Transverse colon (tissue), 4 donors: Measurements from ENCODE around the gene OTULIN. TPM values are rescaled to one million over a fixed set of nuclear protein-coding genes. Genes with fewer than 3 reads are reported as not detected.

Source experiments
- DNase-seq: peaks from one replicate; pipeline ENCODE4 v3.0.0-alpha.2; 2019
- H3K27ac ChIP-seq, 4 donors: fragments of 200-600 bp; sonication (generic); 2 replicates each; pipeline ENCODE4 v1.5.1; 2016 to 2018; ENCODE audit warnings: inconsistent platforms in 4 of 4
- H3K27me3 ChIP-seq: fragments of 200-600 bp; sonication (generic); 2 replicates; pipeline ENCODE4 v1.5.1; 2017; ENCODE audit warnings: inconsistent platforms
- H3K36me3 ChIP-seq, 4 donors: fragments of 200-600 bp; sonication (generic); 2 replicates each; pipeline ENCODE4 v1.5.1; 2017 to 2019; ENCODE audit warnings: inconsistent platforms in 4 of 4
- H3K4me1 ChIP-seq, 4 donors: fragments of 200-600 bp; sonication (generic); 2 replicates each; pipeline ENCODE4 v1.5.1; 2017 to 2020; ENCODE audit warnings: inconsistent platforms in 4 of 4
- H3K4me3 ChIP-seq, 4 donors: fragments of 200-600 bp; sonication (generic); 1 replicate in 1 of 4; 2 replicates in 3 of 4; pipeline versions ENCODE4 v1.5.1 to v1.6.1; 2017 to 2019; ENCODE audit warnings: inconsistent platforms in 4 of 4
- H3K9me3 ChIP-seq, 2 donors: fragments of 200-600 bp; sonication (generic); 2 replicates each; pipeline ENCODE4 v1.5.1; 2017 to 2019; ENCODE audit warnings: inconsistent platforms in 2 of 2
- CTCF ChIP-seq, 5 experiments: fragments of 200-600 bp in 3 of 5; fragments of 450-650 bp in 2 of 5; sonication (generic) in 3 of 5; IDR thresholded peaks; 1 replicate in 2 of 5; 2 replicates in 3 of 5; pipeline ENCODE4 v1.5.1; 2016 to 2017; ENCODE audit warnings: antibody characterized with exemption in 5 of 5, inconsistent platforms in 3 of 5, mild to moderate bottlenecking in 2 of 5, moderate library complexity in 1 of 5
- EP300 ChIP-seq: sonication (generic); formaldehyde crosslinking; IDR thresholded peaks from one replicate; pipeline ENCODE4 v1.6.1; 2017; ENCODE audit warnings: antibody characterized with exemption, low read depth
- POLR2A ChIP-seq: fragments of 450-650 bp; IDR thresholded peaks from one replicate; pipeline ENCODE4 v1.6.1; 2016; ENCODE audit warnings: antibody characterized with exemption, mild to moderate bottlenecking, moderate library complexity
- POLR2AphosphoS5 ChIP-seq, 3 donors: sonication (generic); formaldehyde crosslinking; IDR thresholded peaks; one replicate each; pipeline ENCODE4 v1.6.1; 2016; ENCODE audit warnings: antibody characterized with exemption in 3 of 3
- WGBS, 2 donors: methylation state at CpG; one replicate each; pipeline ENCODE4 v1.1.5; 2018; ENCODE audit warnings: low coverage in 1 of 2; 5-methylcytosine and 5-hydroxymethylcytosine counted together
- in situ Hi-C, 4 donors: fragments of 200-750 bp; cut with MboI; loops; one replicate each; pipeline versions ENCODE4 v1.15.0 to v1.15.1; 2017; ENCODE audit warnings: low sequenced_read_pairs in 3 of 4, low pct_ligation_motif_present in 1 of 4, low pct_unique_long_range_greater_than_20kb in 1 of 4
- intact Hi-C: fragments of 100-400 bp; cut with DNase I; formaldehyde crosslinking; loops from one replicate; pipeline ENCODE4 v1.15.1; 2023; ENCODE audit warnings: low total_unique reads
- total RNA-seq, 4 donors: library from RNA; depleted of rRNA; stranded (reverse); fragments of >200 nt; gene quantifications; one replicate each; pipeline ENCODE4 v1.1.0, GENCODE V29; 2016

Gene OTULIN
- total RNA-seq, 4 donors from 2014 or later: 34.8 to 52.4 (median 40.4) TPM

DNA sequence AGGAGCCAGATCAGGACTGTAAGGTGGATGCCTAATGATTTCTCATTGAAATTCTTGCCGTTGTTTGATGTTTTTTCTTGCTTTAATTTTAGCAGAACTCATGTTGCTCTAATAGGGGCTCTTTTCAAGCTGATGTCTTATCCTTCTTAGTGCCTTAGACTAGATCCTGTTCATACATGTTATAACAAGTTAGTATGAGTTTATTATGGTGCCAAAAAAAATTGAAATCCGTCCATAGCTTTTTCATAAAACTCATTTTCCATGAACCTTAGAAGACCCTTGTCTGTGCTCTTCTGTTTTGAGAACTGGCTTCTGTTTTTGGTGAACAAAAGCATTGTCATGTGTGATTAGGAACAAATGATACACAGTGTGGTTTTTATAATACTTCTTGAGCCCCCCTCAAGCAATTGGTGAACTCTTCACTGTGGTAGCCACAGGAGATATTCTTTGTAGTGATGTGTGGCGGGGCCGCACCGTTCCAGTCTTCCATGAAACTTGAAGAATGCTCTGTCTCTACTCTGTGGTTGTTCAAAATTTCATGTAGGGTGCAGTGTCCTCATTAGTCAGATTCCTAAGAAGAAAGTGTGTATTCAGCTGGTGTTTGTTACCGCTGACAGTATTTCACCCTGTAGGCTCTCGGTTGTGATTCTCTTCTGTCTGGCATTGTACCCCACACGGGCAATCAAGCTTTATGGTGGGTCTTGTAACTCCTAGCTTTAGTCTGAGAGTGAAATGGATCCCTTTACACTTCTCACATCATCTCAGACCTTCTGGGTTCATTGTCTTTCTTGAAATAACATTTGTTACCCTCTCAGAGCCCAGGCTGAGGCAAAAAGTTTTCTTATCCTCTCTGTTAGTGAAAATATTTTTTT is 10.7 kb downstream of the OTULIN start:
- Histone ChIP-seq H3K4me3 (no peak overlapping the region), H3K4me1 (peaks cover 11 to 50% (median 20%) of the 10 kb centered on the region in 4 donors), H3K27me3 (no peaks in the 10 kb centered on the region), H3K36me3 (peaks cover 0 to 3% (median under 1%) of the 10 kb centered on the region in 4 donors), H3K9me3 (no peaks in the 10 kb centered on the region), H3K27ac (peak overlapping the region in 3 of 4 donors; percentile 6 to 40 (median 18))
- in situ Hi-C loops (no loop called here), intact Hi-C loops (no loop called here)
- DNase-seq: no peak
- WGBS, 2 donors: 85 to 92% methylated on average over 5 to 8 of the region's 8 CpGs
- no peak for TF ChIP-seq POLR2AphosphoS5 (IDR thresholded peaks at IDR 0.05)
- TF ChIP-seq CTCF (IDR thresholded peaks at IDR 0.05): no peak
- TF ChIP-seq EP300: no peak
- TF ChIP-seq POLR2A: no peak

GRCh38 chr5:14675865-14676300 is 11.4 kb downstream of the OTULIN start:
- peaks cover 9 to 43% (median 16%) of the 10 kb centered on the region in 4 donors for H3K4me1 ChIP-seq
- peaks cover 0 to 7% (median 2%) of the 10 kb centered on the region in 4 donors for H3K36me3 ChIP-seq
- no peak for DNase-seq
- WGBS, 2 donors: 69 to 80% methylated on average over 1 to 6 of the region's 6 CpGs
- intact Hi-C loops (no loop called here), in situ Hi-C loops (no loop called here)
- H3K27ac ChIP-seq: peak overlapping the region in 3 of 4 donors; percentile 6 to 40 (median 18)
- no peak overlapping the region for H3K4me3 ChIP-seq
- H3K27me3 ChIP-seq: no peaks in the 10 kb centered on the region
- TF ChIP-seq POLR2A (no peak), CTCF (IDR thresholded peaks at IDR 0.05) (no peak), POLR2AphosphoS5 (IDR thresholded peaks at IDR 0.05) (no peak), EP300 (no peak)
- no peaks in the 10 kb centered on the region for H3K9me3 ChIP-seq

DNA sequence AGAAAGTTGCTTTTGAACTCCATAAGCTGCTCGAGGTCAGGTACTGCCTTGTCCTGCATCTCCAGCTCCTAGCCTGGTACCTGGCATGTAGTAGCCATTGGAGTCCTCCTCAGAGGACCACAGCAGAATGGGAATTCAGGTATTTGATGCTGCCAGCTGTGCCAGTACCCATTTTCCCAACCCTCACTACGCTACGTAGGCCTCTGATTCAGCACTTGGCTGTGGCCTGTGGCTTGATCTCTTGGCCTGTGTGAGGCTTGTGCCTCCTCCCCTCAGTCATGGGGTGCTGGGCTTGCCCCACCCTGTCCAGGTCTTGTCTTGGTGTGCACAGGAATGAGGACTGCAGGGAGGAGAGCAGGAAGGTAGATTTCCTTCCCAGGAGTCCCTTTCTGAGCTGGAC is 11.8 kb downstream of the OTULIN start:
- WGBS, 2 donors: 69 to 77% methylated on average over 2 to 3 of the region's 3 CpGs
- Histone ChIP-seq H3K27ac (peak overlapping the region in 3 of 4 donors; percentile 6 to 40 (median 38)), H3K9me3 (no peaks in the 10 kb centered on the region), H3K36me3 (peaks cover 0 to 12% (median 3%) of the 10 kb centered on the region in 4 donors), H3K27me3 (no peaks in the 10 kb centered on the region), H3K4me1 (peaks cover 5 to 39% (median 13%) of the 10 kb centered on the region in 4 donors), H3K4me3 (no peak overlapping the region)
- in situ Hi-C loops: no loop called here
- DNase-seq: no peak
- TF ChIP-seq CTCF (IDR thresholded peaks at IDR 0.05) (no peak), POLR2AphosphoS5 (IDR thresholded peaks at IDR 0.05) (no peak), POLR2A (no peak), EP300 (no peak)
- intact Hi-C loops: no loop called here

DNA sequence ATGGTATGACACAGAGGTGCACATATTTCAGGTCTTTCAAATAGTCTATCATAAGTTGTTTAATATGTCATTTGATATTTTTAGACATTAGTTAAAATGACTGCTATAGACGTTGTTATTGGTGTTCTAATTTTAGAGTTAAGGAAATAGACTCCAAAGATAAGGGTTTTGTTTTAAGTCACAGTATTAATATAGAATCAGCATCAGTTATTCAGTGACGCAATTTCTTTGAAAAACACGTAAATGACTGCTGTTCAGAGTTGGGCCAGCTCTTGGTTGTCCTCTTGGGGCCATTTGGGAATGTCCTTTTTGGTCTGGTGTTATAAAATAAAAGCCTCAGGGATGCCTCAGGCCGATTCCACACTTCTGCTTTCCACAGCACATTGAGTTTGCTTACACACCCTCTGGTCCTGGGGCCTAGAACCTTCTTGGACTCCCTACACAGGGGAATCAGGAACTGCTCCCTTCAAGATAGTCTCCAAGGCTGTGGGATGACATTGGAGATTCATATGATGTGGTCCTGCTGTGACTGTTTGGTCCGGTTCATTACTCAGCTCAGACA is 14.3 kb downstream of the OTULIN start:
- no peak for DNase-seq
- no peak overlapping the region for H3K4me3 ChIP-seq
- H3K9me3 ChIP-seq: no peaks in the 10 kb centered on the region
- peaks cover 0 to 28% (median 9%) of the 10 kb centered on the region in 4 donors for H3K36me3 ChIP-seq
- in situ Hi-C loops (no loop called here), intact Hi-C loops (no loop called here)
- no peaks in the 10 kb centered on the region for H3K27me3 ChIP-seq
- H3K4me1 ChIP-seq: peaks cover 0 to 22% (median 6%) of the 10 kb centered on the region in 4 donors
- TF ChIP-seq POLR2AphosphoS5 (IDR thresholded peaks at IDR 0.05): no peak
- no peak for TF ChIP-seq POLR2A
- no peak for TF ChIP-seq EP300
- no peak for TF ChIP-seq CTCF (IDR thresholded peaks at IDR 0.05)
- no peak overlapping the region for H3K27ac ChIP-seq
- 87 to 90% methylated on average over 3 to 5 of the region's 5 CpGs for WGBS, 2 donors
